ENCODE data around the gene ST8SIA6.

The ST8SIA6 gene

DNA sequence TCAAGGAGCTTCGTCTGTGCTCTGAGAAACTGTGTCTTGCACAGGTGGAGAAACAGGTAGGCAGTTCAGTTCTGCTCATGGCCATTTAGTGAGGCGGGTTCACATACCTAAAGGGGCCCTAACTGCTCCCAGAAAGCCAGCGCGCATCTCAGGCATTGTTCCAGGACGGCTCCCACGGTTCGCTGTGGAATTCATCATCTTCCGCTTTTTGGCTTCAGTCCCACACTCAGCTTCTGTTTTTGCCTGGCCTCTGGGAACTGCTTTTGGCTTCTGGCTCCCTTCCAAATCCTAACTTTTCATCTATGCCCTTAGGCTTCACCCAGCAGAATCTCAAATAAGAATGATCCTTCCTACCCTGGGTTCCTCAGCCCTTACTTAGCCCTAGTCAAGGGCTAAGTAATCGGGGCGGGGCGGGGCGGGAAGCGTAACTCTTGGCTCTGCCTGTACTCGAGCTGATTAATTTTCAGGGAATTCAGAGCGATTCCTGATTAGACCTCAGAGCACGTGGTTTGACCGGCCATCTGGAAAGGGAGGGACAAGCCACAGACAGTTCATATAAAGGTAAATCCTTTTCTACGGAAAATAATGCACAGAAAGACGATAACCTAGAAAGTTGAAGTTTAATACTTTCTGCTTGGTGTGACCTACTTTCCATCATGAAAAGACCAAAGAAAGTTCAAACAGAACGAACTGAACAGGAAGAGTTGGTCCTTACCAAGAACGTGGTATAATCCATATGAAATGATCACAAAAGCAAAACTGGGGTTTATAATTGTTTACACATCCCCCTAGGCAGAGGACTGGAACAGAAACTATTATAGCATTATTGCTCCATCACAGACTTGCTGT is 105.7 kb downstream of the ST8SIA6 start:
- Mint-ChIP-seq H3K9me3 (no peaks in the 10 kb centered on the region), H3K36me3 (ENCODE audit: low read depth) (peaks cover 28% of the 10 kb centered on the region), H3K27ac (peak overlapping the region; percentile 78), H3K4me1 (peaks cover 12% of the 10 kb centered on the region), H3K4me3 (no peak overlapping the region), H3K27me3 (ENCODE audit: low read depth, poor library complexity) (no peaks in the 10 kb centered on the region)
- TF ChIP-seq, protein P1, sequence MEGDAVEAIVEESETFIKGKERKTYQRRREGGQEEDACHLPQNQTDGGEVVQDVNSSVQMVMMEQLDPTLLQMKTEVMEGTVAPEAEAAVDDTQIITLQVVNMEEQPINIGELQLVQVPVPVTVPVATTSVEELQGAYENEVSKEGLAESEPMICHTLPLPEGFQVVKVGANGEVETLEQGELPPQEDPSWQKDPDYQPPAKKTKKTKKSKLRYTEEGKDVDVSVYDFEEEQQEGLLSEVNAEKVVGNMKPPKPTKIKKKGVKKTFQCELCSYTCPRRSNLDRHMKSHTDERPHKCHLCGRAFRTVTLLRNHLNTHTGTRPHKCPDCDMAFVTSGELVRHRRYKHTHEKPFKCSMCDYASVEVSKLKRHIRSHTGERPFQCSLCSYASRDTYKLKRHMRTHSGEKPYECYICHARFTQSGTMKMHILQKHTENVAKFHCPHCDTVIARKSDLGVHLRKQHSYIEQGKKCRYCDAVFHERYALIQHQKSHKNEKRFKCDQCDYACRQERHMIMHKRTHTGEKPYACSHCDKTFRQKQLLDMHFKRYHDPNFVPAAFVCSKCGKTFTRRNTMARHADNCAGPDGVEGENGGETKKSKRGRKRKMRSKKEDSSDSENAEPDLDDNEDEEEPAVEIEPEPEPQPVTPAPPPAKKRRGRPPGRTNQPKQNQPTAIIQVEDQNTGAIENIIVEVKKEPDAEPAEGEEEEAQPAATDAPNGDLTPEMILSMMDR (IDR thresholded peaks at IDR 0.05): no peak
- no peak for DNase-seq

DNA sequence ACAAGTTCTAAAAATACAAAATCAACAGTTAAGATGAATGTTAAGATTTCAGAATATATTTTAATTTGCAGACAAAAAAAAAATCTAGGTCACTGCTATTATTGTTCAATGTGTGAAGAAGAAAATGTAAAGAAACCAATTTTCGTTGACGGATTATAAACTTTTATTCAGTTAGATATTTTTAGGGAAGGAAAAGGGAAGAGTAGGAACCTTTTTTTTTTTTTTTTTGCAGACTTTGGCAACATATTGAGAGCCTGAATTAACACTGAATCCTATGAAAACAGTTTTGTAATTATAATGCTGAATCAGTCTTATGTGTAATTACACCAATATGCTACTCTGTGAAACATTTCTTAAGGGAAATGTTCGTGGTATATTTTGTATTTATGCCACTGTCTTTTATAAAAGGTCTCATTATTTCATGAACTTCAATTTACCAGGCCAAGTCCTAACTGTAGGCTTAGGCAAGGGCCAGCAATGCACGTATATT is 106.3 kb downstream of the ST8SIA6 start:
- Mint-ChIP-seq H3K4me3 (no peak overlapping the region), H3K36me3 (ENCODE audit: low read depth) (peaks cover 28% of the 10 kb centered on the region), H3K27me3 (ENCODE audit: low read depth, poor library complexity) (no peaks in the 10 kb centered on the region)

DNA sequence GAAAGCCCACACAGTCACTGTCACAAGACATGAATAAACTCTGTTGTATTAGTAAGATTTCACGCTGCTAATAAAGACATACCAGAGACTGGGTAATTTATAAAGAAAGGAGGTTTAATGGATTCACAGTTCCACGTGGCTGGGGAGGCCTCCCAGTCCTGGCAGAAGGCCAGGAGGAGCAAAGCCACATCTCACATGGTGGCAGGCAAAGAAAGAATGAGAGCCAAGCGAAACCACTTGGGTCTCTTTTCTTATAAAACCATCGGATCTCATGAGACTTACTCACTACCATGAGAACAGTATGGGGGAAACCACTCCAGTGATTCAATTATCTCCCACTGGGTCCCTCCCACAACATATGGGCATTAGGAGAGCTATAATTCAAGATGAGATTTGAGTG is 110.2 kb downstream of the ST8SIA6 start:
- no peak overlapping the region for H3K27ac Mint-ChIP-seq
- H3K27me3 Mint-ChIP-seq (ENCODE audit: low read depth, poor library complexity): no peaks in the 10 kb centered on the region
- H3K9me3 Mint-ChIP-seq: peaks cover 16% of the 10 kb centered on the region
- DNase-seq: no peak
- H3K4me1 Mint-ChIP-seq: peaks cover 11% of the 10 kb centered on the region
- H3K36me3 Mint-ChIP-seq (ENCODE audit: low read depth): peaks cover 43% of the 10 kb centered on the region
- TF ChIP-seq, protein P1 (IDR thresholded peaks at IDR 0.05): no peak
- H3K4me3 Mint-ChIP-seq: no peak overlapping the region

More for the DNA sequence above, 106.3 kb downstream of the ST8SIA6 start:
- DNase-seq: no peak
- Mint-ChIP-seq H3K9me3 (no peaks in the 10 kb centered on the region), H3K27ac (no peak overlapping the region), H3K4me1 (peaks cover 11% of the 10 kb centered on the region)
- TF ChIP-seq, protein P1 (IDR thresholded peaks at IDR 0.05): no peak

DNA sequence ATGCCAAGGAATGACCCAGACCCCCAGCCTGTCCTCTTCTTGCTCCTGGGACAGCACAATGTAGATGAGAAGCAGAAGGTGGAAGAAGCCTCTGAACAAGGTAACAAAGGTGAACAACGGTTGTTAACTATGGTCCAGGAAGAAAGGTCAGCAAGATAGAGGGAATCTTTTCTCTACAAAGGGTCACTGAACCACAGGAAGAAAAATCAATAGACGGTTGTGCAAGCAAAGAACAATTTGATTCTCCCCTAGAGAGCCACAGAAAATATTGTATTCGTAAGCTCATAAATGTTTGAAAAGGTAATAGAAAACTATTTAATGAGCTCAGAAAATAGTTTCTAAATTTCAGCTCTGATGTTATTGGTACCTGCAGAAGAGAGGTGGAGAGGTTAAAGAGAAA is 111.3 kb downstream of the ST8SIA6 start:
- TF ChIP-seq, protein P1 (IDR thresholded peaks at IDR 0.05): no peak
- Mint-ChIP-seq H3K36me3 (ENCODE audit: low read depth) (peaks cover 51% of the 10 kb centered on the region), H3K4me3 (no peak overlapping the region), H3K4me1 (peaks cover 5% of the 10 kb centered on the region), H3K9me3 (peaks cover 16% of the 10 kb centered on the region), H3K27me3 (ENCODE audit: low read depth, poor library complexity) (no peaks in the 10 kb centered on the region), H3K27ac (no peak overlapping the region)
- DNase-seq: no peak

DNA sequence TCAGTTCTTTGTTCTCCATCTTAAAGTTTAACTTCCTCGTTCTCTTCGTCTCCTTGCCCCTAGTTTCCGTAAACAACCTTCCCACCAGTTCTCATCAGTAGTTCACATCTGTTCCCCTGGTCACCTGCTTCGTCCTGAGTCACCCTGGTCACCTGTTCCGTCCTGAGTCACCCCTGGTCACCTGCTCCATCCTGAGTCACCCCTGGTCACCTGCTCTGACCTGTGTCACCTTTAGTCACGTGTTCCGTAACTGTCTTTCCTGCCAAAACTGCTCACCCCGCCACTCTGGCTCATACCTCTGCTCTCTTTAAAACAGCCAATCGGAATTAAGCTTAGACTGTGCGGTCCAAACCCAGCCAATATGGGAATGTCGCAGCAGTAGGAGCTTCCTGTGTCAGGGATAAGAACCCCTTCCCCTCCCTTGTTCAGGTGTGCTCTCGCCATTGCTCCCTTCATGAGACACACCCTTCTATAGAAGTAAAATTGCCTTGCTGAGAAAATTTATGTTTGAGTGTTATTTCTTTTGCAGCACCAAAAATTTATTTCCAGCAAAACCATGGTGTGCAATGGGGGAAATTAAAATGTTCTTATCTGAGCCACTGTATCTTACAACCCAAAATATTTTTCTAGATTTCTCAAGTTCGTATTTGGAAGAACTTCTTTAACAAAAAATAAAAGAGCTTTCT is 114.1 kb downstream of the ST8SIA6 start:
- TF ChIP-seq, protein P1 (IDR thresholded peaks at IDR 0.05): no peak
- Mint-ChIP-seq H3K4me3 (no peak overlapping the region), H3K27me3 (ENCODE audit: low read depth, poor library complexity) (no peaks in the 10 kb centered on the region), H3K4me1 (no peaks in the 10 kb centered on the region), H3K9me3 (peaks cover 16% of the 10 kb centered on the region), H3K36me3 (ENCODE audit: low read depth) (peaks cover 54% of the 10 kb centered on the region), H3K27ac (no peak overlapping the region)
- DNase-seq: no peak

Measured in nephron progenitor cell (in vitro differentiated cells).